Measurements from ENCODE around the gene PBXIP1. TPM values are rescaled to one million over a fixed set of nuclear protein-coding genes. Genes with fewer than 3 reads are reported as not detected.

Gene PBXIP1
- total and polyA plus RNA-seq, 2 of the 13 experiments (the other 11 are each of a cell fraction or from before 2014, with no cell fraction given): 16.3 to 31.9 TPM

- no peak for TF ChIP-seq RFX1 (IDR thresholded peaks at IDR 0.05)
- no peak for TF ChIP-seq TEF (CRISPR knock-in tag; IDR thresholded peaks at IDR 0.05)
- TF ChIP-seq ZNF773 (CRISPR knock-in tag; IDR thresholded peaks at IDR 0.05; ENCODE audit: borderline replicate concordance): 0 out of 2 replicates have a peak, but pooled peaks have one; percentile 39
- no peak for TF ChIP-seq MED8 (CRISPR knock-in tag; IDR thresholded peaks at IDR 0.05; ENCODE audit: insufficient replicate concordance)
- TF ChIP-seq ZNF281 (CRISPR knock-in tag; IDR thresholded peaks at IDR 0.05; ENCODE audit: borderline replicate concordance): peak; percentile 93
- 0 out of 2 replicates have a peak, but pooled peaks have one; percentile 7 for TF ChIP-seq TARDBP (CRISPR knock-in tag; IDR thresholded peaks at IDR 0.05)
- TF ChIP-seq ISX (CRISPR knock-in tag; conservative IDR thresholded peaks at IDR 0.05): no peak
- 0 out of 2 replicates have a peak, but pooled peaks have one; percentile 68 for TF ChIP-seq PHF21A (CRISPR knock-in tag; IDR thresholded peaks at IDR 0.05)
- TF ChIP-seq ZNF660 (CRISPR knock-in tag; IDR thresholded peaks at IDR 0.05; ENCODE audit: borderline replicate concordance, low read depth): no peak
- TF ChIP-seq CERS6 (CRISPR knock-in tag; IDR thresholded peaks at IDR 0.05): no peak
- no peak for TF ChIP-seq THAP8 (CRISPR knock-in tag; IDR thresholded peaks at IDR 0.05; ENCODE audit: borderline replicate concordance)
- TF ChIP-seq GTF3A (CRISPR knock-in tag; conservative IDR thresholded peaks at IDR 0.05): no peak
- TF ChIP-seq ATF5 (CRISPR knock-in tag; IDR thresholded peaks at IDR 0.05; ENCODE audit: low read depth): no peak
- 0 out of 2 replicates have a peak, but pooled peaks have one; percentile 52 for TF ChIP-seq ZNF263 (CRISPR knock-in tag; IDR thresholded peaks at IDR 0.05)
- no peak for TF ChIP-seq ATF2 (CRISPR knock-in tag; IDR thresholded peaks at IDR 0.05)
- no peak for TF ChIP-seq ZNF569 (CRISPR knock-in tag; IDR thresholded peaks at IDR 0.05; ENCODE audit: borderline replicate concordance)
- no peak for TF ChIP-seq NPAS2 (CRISPR knock-in tag; IDR thresholded peaks at IDR 0.05; ENCODE audit: borderline replicate concordance)
- TF ChIP-seq ZNF598 (CRISPR knock-in tag; IDR thresholded peaks at IDR 0.05; ENCODE audit: borderline replicate concordance): peak; percentile 38; the same call in 1 of the 2 replicates
- no peak for TF ChIP-seq ZNF282 (IDR thresholded peaks at IDR 0.05; ENCODE audit: partially characterized antibody)
These were observed 16.8 kb upstream of the PBXIP1 start (continued) for GRCh38 chr1:154972517-154973343.
